HG02885 (cell line): ENCODE results near the gene MRTFB.
"Not testable (repeated sequence)": the region's sequence is repeated elsewhere in the genome, so short reads cannot be mapped to it uniquely, and the experiment has no call there.

ENCODE experiments used
- ATAC-seq: cut with Tn5 transposase; IDR thresholded peaks from one replicate; pipeline ENCODE4 v1.9.1; 2021; ENCODE audit warnings: mild to moderate bottlenecking; ENCODE audit not compliant: unreplicated experiment, poor library complexity

The MRTFB gene

DNA sequence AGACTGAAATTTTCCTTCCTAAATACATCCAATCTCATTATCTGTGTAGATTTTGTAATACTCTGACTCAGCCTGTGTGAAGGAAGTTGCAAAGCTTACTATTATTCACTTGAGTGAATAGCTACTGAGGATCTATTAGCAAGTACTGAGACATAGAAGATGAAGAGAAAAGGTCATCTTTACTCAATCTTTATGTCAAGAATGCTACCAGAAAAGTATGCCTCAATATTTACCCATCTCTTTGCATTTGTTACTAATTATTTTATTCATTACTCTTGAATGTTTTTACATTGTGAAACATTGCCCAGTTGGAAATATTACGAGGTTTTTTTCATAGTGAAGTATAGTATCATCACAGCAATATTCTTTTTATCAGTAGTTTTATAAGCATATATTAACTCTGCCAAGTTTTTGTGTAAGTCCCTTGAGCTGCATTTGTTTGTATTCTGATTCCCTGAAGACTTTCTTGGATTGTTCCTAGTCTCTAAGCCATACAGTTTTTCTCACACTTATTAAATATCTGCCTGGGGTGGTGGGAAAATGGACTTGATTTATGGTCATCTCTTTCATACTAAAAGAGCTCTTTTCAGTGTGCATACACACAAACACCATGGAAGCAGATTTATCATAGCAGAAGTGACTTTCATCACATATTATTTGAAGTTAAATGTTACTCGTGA is 110.4 kb downstream of the MRTFB start:
- ATAC-seq = no peak

DNA sequence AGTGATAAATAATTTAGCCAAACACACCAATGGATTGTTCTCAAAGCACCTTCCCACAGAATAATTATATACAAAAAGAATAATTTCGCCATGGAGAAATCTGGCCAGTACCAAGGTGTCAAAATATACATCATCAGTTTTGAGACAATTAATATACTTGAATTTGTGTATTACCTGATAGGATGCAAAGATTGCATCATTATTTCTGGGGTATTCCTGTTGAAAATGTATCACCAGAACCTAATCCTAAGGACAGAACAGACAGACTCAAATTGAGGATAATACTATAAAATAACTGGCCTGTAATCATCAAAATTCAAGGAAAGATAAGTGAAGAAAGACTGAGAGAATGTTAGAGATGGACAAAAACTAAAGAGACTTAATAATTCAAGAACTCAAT is 111.9 kb downstream of the MRTFB start:
- ATAC-seq = no peak

DNA sequence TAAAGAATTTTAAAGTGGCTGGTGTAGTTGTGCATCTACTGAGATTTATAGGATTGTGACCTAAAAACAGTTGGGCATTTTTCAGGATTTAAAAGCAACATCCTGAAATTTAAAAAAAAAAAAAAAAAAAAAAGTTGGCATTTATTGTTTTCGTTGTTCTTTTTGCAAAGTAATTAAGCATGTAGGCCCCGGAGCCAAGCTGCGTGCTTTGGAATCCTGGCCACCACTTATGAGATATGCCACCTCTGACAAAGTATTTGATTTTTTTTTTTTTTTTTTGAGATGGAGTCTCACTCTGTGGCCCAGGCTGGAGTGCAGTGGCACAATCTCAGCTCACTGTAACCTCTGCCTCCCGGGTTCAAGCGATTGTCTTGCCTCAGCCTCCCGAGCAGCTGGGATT is 112.8 kb downstream of the MRTFB start:
- ATAC-seq = not testable (repeated sequence)

DNA sequence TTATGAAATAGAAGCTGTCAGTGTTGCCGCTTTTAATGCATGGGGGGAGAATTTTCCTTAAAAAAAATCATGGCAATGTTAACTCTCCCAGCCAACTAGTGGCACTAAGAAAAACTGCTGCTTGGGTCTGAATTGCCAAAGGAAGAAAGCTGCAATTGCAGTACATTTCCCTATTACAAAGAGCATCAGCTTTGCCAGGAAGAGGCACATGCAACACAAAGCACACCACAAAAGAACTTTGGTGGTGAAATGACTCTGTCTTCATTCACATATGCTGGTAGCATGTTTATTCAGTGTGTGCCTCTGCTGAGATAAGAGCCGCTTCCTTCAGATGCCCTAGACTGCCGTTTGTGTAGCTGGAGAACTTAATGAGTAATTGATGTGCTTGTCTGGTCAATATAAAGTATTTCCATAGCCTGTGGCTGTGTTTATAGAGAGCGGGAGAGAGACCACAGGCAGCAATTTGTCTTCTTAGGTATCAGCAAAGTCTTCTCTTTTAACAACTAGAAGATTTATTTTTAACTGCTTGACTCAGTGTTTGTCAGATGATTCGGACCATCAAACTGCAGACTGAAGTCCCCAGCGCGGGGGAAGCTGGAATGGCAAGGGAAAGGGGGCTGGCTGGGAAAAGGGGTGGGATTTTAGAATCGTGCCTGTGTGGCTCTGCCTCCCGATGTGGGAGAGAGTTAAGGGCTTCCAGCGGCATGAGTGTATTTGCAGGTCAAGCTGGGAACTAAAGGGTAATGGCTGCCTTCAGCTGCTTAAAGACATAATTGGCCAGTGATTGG is 115.1 kb downstream of the MRTFB start:
- no peak for ATAC-seq

DNA sequence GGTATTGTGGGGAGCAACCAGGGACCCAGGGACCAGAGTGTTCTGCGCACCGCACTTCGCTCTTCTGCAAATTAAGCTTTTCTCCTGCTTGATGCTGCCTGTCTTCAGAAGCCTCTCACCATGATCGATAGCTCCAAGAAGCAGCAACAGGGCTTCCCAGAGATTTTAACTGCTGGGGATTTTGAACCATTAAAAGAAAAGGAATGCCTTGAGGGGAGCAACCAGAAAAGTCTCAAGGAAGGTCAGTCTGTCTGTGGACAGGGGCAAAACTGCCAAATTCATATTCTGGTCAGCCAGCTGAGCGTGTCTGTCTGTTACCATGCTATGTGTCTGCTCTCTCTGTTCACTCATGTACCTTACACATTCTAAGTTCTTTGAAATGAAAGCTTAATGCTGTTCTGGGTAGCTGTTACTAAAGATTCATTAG is 115.7 kb downstream of the MRTFB start:
- no peak for ATAC-seq

DNA sequence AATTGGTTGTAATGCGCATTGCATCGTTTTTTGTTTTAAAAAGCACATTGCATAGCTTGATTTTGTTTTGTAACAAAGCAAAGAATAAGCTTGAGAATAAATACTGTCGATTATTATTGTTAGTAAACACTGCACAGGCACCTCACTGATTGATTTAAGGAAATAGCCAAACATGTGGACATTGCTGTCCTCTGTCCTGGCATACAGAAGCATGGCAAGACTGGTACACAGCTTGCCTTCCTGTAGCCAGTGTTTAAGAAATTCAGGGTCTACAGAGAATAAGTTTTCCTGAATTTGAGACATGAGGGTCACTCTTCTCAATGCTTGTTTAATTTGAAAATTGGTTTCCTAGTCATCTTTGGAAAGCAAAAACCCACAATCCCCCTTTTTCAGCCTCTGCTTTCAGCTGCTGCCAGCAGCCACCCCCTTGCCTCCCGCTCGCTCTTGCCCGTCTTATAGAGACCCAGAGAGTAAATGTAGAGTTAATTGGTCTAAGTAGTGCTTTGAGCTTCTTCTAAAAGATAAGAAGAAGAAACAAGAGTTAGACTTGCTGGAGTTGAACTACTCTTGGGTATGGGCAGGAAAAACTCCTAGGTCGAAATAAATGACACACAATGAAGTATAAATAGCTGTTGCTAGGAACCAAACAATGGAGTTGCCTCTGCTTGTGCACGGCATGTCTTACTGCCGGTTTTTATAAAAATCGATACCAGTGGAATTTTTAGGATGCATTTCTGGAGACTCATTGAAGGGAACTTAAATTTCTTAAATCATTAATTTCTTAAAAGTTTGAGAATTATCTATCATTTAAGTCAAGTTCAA is 116.6 kb downstream of the MRTFB start:
- ATAC-seq = no peak

DNA sequence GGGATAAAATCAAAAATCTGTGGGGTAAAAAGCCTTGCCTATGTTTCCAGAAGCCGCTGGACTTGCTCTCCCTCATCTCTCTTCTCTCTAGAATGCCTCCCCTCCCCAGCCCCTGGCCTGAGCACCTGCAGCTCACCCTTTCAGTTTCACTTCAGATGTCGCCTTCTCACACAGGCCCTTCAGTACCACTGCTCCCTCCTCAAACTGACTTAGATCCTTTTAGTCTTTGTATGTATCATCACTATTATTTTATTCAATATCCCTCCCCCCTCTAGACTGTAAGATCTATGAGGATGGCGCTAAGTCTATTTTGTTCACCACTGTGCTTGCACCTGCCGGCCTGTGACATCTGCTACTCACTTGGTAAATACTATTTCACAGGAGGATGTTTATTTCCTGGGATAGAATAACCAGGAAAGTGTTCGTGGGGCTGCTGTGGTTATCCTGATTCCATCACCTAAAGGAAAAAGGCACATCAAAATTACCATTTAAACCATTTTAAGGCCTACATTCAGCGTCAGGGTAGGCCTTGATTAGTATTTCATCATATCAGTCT is 122.3 kb downstream of the MRTFB start:
- ATAC-seq = peak; percentile 67

DNA sequence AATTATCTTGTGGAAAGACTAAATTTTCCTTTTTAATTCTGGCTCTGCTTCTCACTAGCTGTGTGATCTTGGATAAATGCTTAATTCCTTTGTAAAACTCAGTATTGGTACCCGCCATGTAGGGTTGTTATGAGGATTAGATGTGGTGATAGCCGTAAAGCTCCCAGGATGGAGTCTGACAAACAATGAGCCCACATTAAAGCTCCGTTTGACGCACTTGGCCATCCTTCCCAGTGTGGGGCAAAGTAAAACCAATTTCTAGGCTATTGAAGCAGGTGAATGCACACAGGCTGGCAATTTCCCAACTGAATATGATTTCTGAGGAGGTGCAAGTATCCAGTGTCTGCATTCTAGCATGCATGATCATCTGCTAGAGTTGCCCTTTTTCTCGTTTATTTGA is 123.6 kb downstream of the MRTFB start:
- no peak for ATAC-seq

DNA sequence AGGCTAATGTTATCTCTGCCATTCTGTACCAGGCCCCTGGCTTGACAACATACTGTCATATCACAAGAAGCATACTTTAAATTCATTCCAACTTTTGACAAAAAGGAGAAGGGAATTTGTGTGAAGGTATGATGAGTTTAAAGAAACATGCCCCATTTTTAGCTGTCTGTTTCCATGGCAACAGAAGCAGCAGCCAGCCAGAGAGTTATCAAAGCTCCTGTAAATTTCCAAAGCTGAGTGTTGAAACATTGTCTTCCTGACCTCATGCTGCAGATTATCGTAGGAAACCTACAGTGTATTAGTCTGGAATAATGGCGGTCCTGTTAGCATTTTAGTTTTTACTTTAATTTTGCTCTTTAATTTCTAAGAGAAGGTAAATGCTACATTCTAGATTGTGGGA is 124.9 kb downstream of the MRTFB start:
- ATAC-seq = no peak

DNA sequence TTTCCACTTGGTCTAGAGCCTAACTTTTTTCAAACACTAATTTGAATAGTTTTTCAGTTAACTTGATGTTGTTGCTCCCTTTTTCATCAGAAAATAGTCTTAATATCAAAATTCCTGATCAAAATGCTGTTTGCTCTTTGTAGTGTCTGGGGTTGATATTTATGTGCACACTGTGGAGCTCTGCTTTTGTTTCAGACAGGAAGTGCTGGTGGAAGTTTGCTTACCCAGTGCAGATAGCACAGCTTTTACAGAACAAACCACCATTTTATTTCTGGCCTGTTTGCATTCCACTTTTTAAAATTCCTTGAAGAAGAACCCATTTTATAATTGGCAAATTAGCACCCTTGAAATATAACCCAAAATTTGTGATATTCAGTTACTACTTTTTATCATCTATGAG is 125.4 kb downstream of the MRTFB start:
- ATAC-seq = no peak

DNA sequence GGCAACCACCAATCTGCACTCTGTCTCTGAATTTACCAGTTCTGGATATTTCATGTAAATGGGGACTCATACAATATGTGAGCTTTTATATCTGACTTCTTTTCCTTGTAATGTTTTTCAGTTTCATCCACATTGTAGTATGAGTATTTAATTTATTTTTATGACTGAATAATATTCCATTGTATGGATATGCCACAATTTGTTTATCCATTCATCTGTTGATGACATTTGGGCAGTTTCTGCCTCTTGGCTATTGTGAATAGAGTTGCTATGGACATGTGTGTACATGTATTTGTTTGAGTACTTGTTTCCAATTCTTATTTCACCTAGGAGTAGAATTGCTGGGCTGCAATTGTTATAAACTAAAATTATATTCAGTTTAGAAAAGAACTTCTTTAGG is 126.9 kb downstream of the MRTFB start:
- ATAC-seq = no peak

DNA sequence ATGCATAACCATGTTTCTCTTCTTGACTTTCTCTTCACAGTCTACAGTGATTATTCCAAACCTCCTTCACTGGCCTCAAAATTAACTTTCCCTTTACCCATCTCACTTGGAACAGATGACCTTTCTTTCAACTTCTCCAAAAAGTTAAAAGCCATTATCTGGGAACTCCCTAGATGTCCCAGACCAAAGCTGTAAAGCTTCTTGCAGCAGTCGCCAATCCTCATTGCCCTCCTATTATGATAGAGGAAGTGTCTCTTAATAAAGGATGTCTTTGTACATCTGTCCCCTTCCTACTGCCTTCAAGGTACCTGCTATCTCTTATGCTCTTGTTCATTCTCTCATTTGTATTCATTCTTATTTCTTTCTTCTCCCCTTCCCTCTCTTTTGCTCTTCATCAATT is 127.5 kb downstream of the MRTFB start:
- no peak for ATAC-seq

DNA sequence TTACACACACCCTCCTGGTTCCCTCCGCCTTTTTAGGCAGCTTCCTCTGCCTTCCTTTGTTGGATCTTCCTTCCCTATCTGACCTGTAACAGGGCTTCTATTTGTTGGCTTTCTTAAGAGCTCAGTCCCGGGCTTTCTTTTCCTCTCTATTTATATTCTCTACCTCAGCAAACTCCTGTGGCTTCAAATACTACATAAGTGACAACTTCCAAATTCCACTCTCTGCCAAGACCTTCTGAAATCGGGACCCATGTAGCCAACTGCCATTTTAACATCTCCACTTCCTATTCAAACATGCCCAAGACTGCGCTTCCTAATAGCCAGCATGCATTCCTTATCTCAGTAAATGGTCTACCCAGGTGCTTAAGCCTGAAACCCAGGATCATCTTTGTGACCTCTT is 128.1 kb downstream of the MRTFB start:
- no peak for ATAC-seq

DNA sequence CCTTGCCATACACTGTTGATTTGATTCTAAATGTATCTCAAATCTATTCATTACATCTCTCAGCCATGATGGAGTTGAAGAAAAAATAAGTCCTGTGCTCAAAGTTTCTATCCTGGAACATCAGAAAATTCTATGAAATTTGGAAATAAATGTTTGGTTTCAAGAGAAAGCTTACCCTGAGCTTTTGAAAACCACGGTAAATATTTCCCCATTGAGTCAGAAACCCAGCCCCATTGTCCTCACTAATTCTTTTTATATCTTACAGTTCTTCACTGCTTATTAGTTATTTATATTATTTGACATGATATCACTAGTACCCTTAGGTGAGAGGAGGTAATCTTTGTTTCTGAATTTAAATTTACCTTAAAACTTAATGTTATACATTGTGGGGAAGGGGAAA is 128.5 kb downstream of the MRTFB start:
- ATAC-seq = no peak

DNA sequence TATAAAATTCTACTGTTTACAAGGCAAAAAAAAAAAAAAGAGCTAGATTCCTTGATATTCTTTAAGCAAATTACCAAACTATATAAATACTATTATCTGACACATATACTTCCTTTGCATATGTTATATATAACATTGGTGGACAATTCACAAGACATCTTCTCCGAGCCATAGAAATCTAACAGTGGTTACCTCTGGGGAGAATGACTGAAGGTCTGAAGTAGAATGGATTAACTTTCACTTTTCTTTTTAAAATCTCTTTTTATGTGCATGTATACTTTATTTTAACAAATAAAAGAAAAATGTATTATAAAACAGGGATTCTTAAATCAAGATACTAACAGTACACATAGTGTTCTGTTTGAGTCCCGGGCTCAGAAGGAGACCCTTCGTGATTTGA is 131.0 kb downstream of the MRTFB start:
- ATAC-seq = no peak

DNA sequence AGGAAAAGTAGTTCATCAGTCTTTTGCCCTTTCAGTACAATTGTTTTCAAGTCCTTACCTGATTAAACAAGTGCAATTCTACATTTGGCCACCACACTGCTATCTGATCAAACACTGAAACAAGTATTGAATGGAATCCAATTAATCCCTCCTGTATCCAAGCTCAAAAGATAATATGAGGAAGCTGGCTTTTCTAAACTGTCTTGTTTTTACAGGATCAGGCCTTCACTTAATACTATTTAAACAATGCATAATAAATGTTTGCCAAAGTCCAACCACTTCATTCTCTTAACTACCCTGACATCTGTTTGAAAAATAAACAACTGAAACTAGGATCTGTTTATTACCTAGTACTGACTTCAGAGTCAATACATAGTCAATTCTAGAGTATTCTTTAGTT is 131.6 kb downstream of the MRTFB start:
- no peak for ATAC-seq

DNA sequence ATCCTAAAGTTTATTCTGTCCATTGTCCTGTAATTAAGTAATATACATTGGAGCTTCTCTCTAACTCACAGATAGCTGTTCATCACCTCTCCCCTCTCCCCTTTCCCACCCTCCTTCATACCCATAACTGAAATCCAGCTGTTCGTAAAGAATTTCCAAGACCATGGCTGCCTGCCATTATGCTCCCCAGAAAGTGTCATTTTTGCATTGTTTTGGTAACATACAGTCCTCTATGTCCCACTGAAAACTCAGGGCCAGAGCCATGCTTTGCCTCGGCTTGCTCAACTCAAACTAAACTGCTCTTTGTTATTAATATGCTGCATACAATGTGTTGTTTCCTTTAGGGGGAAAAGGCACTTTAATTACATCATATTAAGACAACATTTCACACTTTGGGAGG is 132.0 kb downstream of the MRTFB start:
- ATAC-seq = no peak

DNA sequence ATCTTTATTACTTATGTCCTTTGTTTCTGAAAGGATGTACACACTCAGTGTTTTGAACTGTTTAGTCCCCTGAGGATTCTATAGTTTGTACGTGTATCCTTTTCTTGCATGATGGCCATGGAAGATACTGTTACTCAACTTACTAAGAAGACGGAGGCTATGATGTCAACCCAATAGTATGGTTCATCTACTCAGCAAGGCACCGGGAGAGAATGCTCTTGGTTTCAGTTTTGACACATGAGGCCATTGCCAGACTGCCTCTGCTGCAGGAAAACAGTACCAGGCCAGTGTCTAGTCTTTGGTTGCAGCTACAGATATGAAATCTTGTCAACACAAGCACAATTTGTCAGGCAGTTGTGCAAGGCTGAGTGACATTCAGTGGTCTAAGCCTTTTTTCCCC is 134.5 kb downstream of the MRTFB start:
- ATAC-seq = no peak

DNA sequence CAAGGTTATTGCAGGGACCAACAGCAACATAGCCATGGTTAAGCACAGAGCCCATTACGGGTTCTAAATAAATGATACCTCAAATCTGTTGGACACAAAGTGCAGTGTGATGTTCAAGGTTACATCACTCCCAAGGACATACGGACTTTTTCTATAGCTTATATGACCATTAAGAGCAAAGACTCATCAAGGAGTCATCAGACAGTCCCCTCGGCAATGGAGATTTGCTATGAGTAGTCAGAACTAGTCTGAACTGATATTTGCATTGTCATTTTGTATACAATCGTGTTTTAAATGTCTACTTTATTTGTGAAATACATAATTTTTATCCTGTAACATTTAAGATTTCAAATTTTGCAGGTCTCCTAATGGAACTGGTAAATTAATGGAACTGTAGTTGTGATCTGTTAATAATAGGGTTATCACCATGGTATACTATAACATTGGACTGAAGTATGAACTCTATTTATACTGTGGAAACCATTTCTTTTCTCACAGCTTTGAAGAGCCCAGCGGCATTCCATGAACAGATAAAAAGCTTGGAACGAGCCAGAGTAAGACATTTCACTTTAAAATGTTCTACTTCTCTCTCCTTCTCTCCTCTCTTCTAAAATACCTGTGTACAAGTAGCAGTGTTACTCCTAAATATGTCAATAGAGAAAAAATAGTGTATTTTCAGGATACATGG is 140.9 kb downstream of the MRTFB start:
- ATAC-seq = no peak

DNA sequence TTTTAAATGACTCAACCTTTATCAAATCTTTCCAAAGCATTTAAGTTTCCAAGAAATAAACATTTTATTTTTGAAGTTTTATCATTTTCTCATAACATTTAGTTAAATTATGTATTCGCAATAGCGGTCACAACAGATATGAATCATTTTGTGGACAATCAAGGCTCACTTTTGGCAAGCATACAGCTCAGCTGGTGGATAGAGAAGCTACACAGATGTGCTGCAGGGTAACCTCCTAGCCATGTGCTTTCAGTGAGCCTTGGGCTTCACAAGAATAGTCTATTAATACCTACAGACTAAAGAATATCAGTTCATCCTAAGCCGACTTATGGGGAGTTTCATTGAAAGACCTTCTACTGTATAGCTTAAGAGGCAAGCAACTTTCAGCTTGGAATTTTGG is 144.8 kb downstream of the MRTFB start:
- no peak for ATAC-seq
